Measurements from ENCODE around the gene RAB7A.

Gene RAB7A

GRCh38 chr3:128794067-128794768 is 68.2 kb downstream of the RAB7A start:
- DNase-seq: no peak

GRCh38 chr3:128794770-128795649 is 69.0 kb downstream of the RAB7A start:
- peak; percentile 20 for DNase-seq

GRCh38 chr3:128799653-128800052 is 73.7 kb downstream of the RAB7A start:
- DNase-seq: no peak

- no peak for DNase-seq
Observed at GRCh38 chr3:128800241-128801187, 74.5 kb downstream of the RAB7A start.

DNA sequence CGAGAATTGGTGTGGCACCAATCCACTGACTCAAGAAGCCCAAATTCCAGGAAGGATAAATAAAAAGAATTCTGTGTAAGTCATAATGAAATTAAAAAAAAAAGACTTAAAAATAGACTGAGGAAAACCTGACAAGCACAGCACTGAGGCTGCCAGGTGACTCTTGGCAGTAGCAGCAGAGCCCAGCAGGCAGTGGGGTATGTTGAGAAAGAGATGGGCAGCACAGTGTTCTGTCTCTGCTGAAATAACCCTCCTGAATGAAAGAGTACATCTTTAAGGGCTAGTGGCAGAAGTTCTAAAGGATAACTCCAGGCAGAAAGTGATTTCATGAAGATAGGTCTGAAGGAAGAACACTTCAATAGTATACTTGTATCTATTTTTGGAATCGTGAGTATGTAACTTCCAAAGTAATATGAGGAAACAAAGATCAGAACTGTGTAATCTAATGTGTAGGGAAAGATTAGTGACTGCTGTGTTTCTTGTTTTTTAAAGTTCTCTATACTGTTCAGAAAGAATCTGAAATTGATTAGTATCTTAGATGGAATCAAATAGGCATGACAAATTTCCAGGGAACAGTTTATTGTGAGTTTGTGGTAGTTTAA is 75.9 kb downstream of the RAB7A start:
- DNase-seq: no peak

DNA sequence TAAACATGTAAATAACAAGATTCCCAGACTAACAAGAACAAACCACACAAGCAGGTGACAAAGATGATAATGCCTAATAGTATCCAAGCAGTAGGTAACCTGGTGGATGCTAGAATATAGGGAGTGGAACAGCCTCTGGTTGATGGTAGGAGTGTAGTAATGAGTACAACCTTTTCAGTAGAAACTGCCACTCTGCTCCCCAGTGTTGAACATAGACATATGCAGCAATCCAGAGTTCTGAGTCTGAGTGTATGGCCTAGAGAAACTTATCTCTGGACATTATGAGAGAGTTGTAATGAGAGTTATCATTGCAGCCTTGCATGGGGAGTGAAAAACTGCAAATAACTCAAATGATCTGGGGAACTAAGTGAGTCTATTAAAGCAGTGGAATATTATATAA is 77.3 kb downstream of the RAB7A start:
- no peak for DNase-seq

DNA sequence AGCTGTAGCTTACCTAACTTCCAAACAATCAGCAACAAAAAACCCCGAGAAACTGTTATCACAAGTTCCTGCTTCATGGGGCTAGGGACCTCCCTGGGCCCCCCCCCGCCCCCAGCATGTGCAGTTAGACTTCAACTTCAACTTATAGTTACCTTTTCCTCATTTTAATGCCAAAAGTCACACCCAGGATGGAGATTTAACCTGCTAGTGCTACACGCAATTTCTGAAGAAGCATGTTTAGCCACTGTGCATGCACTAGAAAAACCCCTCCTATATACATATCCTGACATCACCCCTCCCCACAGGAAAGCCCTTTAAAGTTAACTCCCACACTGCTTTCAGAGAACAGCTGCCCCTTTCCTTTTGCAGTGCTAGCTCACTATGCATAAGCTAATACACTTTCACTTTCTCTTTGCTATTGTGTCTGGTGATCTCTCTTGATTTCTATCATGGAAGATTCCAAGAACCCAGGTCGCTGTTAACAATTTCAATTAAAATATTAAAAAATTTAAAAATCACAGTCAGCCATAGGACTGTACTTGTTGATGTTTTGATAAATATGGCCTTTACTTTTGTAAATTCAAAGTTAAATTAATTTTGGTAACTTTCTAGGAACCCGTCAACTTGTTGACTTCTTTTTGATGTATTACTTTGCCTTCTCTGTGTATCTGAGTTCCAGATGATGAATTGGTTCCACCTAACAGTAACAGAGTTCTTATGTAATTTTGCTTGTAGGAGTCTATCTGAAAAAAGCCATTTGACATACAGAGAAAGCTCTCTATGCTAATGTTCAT is 78.2 kb downstream of the RAB7A start:
- DNase-seq: no peak

DNA sequence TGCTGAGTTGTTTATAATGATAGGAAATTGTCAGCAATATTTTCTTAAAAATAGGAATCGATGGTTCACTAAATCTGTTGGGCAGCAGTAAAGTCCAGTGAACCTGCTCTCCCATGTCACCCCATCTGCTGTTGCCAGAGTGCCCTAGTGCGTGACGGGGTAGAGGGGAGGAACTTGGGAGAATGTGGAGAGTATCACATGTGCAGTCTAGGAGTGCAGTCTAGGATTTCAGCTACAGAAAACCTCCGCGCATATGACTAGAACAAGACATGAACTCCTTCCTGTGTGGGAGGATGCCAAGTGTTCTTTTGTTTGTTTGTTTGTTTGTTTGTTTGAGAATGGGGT is 78.8 kb downstream of the RAB7A start:
- no peak for DNase-seq

DNA sequence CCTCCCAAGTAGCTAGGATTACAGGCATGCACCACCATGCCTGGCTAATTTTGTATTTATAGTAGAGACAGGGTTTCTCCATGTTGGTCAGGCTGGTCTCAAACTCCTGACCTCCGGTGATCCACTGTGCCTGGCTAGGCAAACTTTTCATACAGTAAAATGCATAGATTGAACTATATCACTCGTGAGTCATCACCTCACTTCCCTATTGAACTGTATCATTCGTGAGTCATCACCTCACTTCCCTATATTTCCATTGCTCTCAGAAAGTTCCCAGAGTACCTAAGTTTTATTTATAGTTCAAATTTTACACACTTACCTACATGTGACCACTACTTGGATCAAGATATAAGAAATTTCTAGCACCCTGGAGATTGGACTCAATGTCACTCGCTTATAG is 79.8 kb downstream of the RAB7A start:
- DNase-seq: no peak

- DNase-seq: no peak
Observed at GRCh38 chr3:128806588-128806987, 80.6 kb downstream of the RAB7A start.

DNA sequence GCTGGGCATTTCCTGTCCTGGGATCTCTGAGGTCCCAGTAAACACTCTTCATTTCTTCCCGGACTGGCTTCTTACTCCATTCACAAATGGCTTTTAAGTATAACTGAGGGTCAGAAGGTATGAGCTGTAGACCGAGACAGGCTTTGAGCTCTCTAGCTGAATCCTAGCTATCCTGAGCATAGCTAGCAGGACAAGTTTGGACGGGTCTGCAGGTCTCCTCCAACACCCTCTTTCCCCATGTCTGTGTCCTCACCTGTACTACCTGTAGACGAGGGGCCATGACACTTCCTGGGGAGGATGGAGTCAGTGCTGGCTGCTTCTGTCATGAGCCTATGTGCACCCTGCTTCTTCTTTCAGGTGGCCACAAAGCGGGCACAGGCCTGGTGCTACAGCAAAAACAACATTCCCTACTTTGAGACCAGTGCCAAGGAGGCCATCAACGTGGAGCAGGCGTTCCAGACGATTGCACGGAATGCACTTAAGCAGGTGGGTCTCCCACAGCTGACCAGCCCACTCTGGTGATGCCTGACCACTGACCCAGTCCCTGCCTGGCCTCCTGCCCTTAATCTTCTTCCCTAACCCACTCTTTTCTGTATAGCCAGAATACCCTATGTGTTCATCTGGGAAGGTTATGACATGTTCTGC is 81.3 kb downstream of the RAB7A start:
- DNase-seq: no peak

DNA sequence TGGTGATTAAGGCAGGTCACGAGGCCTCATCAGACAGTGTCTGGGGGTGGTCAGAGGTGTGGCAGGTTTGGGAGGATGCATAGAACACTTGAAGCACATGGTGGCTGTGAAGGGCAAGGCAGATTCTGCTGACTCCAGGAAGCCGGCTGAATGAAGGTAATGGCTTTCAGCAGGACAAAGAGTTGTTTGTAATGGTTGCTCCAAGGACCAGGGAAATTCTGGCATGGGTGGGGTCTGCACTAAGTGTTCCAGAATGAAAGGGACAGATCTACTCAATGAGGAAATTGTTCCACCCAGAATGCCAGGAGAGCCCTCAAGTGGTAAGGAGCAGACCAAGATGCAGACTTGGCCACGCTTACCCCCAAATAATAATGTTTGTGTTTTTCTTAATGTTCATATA is 82.7 kb downstream of the RAB7A start:
- no peak for DNase-seq

- no peak for DNase-seq
Observed at GRCh38 chr3:128813097-128813496, 87.1 kb downstream of the RAB7A start.

DNA sequence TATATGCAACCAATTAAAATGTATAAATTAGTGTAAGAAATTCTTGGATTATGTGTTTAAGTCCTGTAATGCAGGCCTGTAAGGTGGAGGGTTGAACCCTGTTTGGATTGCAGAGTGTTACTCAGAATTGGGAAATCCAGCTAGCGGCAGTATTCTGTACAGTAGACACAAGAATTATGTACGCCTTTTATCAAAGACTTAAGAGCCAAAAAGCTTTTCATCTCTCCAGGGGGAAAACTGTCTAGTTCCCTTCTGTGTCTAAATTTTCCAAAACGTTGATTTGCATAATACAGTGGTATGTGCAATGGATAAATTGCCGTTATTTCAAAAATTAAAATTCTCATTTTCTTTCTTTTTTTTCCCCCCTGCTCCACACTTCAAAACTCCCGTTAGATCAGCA is 88.1 kb downstream of the RAB7A start:
- DNase-seq: no peak

DNA sequence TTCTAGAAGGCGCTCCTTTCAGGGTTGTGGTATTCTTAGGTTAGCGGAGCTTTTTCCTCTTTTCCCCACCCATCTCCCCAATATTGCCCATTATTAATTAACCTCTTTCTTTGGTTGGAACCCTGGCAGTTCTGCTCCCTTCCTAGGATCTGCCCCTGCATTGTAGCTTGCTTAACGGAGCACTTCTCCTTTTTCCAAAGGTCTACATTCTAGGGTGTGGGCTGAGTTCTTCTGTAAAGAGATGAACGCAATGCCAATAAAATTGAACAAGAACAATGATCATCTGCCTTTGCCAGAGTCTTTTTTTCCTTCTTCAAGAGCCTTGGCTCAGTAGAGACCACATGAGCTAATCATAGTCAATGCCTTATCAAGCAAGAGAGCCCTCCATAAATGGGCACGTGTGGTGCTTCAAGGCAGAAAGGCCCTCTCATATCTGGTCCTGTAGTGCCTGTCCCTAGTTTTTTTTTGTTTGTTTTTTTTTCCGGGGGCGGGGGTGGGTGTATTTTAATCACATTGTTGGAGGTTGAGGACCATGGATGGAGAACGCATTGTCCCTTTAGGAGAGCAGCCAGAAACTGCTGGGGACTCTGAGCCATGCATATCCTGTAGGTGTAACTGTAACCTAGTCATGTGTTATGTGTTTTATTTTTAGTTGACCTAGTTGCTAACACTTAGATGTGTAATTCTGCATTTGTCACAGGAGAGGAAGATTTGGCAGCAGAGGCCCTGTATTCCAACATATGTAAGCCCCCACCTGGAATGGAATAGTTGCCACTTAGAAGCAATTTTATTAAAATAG is 88.7 kb downstream of the RAB7A start:
- no peak for DNase-seq

- DNase-seq: no peak
Observed at GRCh38 chr3:128815318-128816064, 89.5 kb downstream of the RAB7A start.

DNA sequence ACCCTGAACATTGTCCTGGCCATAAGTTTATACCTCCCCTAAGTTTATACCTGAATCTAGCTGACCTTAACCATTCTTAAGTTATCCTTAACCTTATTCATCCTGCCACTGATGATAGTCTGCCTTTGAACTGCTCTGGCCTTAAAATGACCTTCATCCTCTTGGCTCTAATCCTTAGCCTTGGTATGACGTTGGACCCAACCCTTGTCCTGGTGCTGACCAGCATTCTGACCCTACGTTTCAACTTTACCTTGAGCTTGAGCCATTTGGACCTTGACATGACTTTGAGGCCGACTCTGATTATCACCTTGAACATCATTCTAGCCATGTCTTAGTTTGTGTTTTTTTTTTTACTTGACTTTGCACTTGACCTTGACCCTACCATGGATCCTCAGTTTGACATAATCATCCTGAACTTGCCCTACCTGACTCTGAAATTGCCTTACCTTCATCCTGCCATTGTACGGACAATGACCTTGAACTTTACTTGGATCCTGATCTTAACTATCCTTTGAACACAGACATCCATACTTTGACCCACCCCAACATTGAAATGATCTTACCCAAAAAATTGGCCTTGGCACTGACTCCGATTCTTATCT is 92.3 kb downstream of the RAB7A start:
- no peak for DNase-seq

DNA sequence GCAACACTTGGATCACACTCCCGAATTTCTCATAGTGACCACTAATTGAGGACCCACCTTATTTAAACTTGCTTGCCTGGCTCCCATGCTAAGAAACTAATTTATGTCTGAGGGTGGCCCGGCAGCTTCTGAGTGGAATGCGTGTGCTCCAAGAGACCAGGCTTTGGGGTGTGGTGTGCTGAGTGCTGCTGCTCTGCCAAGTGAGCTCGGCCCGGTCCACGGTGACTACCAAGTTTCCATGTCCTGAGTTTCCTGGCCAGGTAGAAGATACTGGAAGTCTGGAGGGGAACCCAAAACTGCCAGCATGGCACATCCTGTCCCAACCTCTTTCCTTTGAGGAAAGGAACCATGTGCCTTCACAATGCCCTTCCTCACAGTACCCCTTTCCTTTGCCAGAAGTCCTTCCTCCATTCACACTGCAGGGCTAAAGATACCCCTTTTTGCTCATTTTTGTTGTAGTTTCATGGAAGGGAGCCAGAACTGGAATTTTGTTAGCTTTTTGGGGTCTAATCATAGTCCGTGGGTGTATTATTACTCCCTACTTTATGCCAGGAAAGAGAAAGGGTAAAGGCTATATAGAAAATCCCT is 94.4 kb downstream of the RAB7A start:
- no peak for DNase-seq

- no peak for DNase-seq
Observed at GRCh38 chr3:128823008-128823407, 97.0 kb downstream of the RAB7A start.
